Adrenal gland (tissue), 19 donors: ENCODE data around the gene UTF1. TPM values are rescaled to one million over a fixed set of nuclear protein-coding genes. Genes with fewer than 3 reads are reported as not detected.
A peak's percentile ranks its signal among the peaks of the same experiment; 100 is the strongest.

ENCODE experiments used
- DNase-seq, 7 donors: peaks; one replicate each; pipeline ENCODE4 v3.0.0-alpha.2; 2019 to 2020
- H3K27ac ChIP-seq, 5 donors: fragments of 200-600 bp; sonication (generic) in 4 of 5; 1 replicate in 3 of 5; 2 replicates in 2 of 5; pipeline versions ENCODE4 v1.5.1 to v1.8.0; 2016 to 2020; ENCODE audit warnings: mild to moderate bottlenecking in 1 of 5
- H3K27me3 ChIP-seq: fragments of 200-600 bp; 2 replicates; pipeline ENCODE4 v1.8.0; 2021
- H3K36me3 ChIP-seq, 2 donors: fragments of 200-600 bp; replicated peaks in 1 of 2; 1 replicate in 1 of 2; 2 replicates in 1 of 2; pipeline versions ENCODE4 v1.5.1 to v1.8.0; 2018 to 2022
- H3K4me1 ChIP-seq, 2 donors: fragments of 200-600 bp; replicated peaks in 1 of 2; 1 replicate in 1 of 2; 2 replicates in 1 of 2; pipeline versions ENCODE4 v1.5.1 to v1.8.0; 2018 to 2021
- H3K4me3 ChIP-seq, 4 donors: fragments of 200-600 bp; sonication (generic) in 3 of 4; one replicate each; pipeline ENCODE4 v1.5.1; 2016 to 2018
- H3K9me3 ChIP-seq, 3 donors: fragments of 200-600 bp; sonication (generic) in 1 of 3; replicated peaks in 1 of 3; 1 replicate in 2 of 3; 2 replicates in 1 of 3; pipeline versions ENCODE4 v1.5.1 to v1.8.0; 2016 to 2021
- POLR2A ChIP-seq, 2 donors: fragments of 450-650 bp; IDR thresholded peaks; one replicate each; pipeline ENCODE4 v1.6.1; 2017; ENCODE audit warnings: antibody characterized with exemption in 2 of 2, mild to moderate bottlenecking in 2 of 2, moderate library complexity in 1 of 2
- WGBS, 4 donors: extraction: QIAGEN DNeasy Blood & Tissue Kit in 2 of 4; methylation state at CpG; one replicate each; pipeline versions ENCODE4 v1.1.5 to v1.1.7; 2013 to 2017; 5-methylcytosine and 5-hydroxymethylcytosine counted together
- intact Hi-C, 2 donors: fragments of 100-400 bp; cut with DNase I; formaldehyde crosslinking; loops; one replicate each; pipeline versions ENCODE4 v1.14.1 to v1.15.0; 2022 to 2023
- long read RNA-seq, 10 donors: library from polyadenylated mRNA in 3 of 10; unstranded in 2 of 10; stranded (forward) in 1 of 10; transcript quantifications; one replicate each; pipeline ENCODE4 v2.0.0 and lab custom pipeline, GENCODE V29; 2021 to 2026
- polyA plus RNA-seq, 3 donors: library from polyadenylated mRNA; stranded (reverse); fragments of 200-250 nt in 2 of 3; fragments of 350-450 nt in 1 of 3; fragmentation: Illumina TruSeq in 1 of 3; extraction: RNeasy Lipid Tissue Mini Kit (QIAGEN cat#74804) in 1 of 3; gene quantifications; one replicate each; pipeline ENCODE4 v1.2.3, GENCODE V29; 2013 to 2014
- total RNA-seq, 9 donors: library from RNA; depleted of rRNA in 4 of 9; stranded (reverse); fragments of >200 nt in 4 of 9; fragments of 120-200 nt in 1 of 9; fragmentation: NEBNext Ultra II Directional in 1 of 9; extraction: Animal tissue kit (Norgen Biotek cat#: 25700) in 1 of 9; gene quantifications; one replicate each; pipeline versions ENCODE4 v1.1.0 to v1.2.4, GENCODE V29; 2013 to 2023
- TF ChIP-seq, protein P1 (sequence below), 6 experiments: fragments of 450-650 bp in 4 of 6; fragments of 200-600 bp in 2 of 6; sonication (generic) in 1 of 6; IDR thresholded peaks; 1 replicate in 5 of 6; 2 replicates in 1 of 6; pipeline versions ENCODE4 v1.5.1 to v1.8.0; 2016 to 2021; ENCODE audit warnings: antibody characterized with exemption in 6 of 6, mild to moderate bottlenecking in 2 of 6, moderate library complexity in 1 of 6
- donor health status: healthy with polysubstance abuse.
- donor health status: Bipolar disorder and iron deficiency.
- donor health status: DM: yes; HTN: yes; CAD: no.
- donor health status: DM: no; HTN: no; CAD: no.
- donor health status: DM: no; HTN: no; CAD: no.
- donor health status: DM: yes; HTN: yes; CAD: no.

Gene UTF1, protein sequence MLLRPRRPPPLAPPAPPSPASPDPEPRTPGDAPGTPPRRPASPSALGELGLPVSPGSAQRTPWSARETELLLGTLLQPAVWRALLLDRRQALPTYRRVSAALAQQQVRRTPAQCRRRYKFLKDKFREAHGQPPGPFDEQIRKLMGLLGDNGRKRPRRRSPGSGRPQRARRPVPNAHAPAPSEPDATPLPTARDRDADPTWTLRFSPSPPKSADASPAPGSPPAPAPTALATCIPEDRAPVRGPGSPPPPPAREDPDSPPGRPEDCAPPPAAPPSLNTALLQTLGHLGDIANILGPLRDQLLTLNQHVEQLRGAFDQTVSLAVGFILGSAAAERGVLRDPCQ
- total RNA-seq: under 1 TPM in 1 of 9 donors, not detected in 8; 0.19 TPM
- polyA plus RNA-seq: under 1 TPM in 1 of 3 donors, not detected in 2; 0.24 TPM
- long read RNA-seq, donor 1: 0 reads
- long read RNA-seq, donor 2: 0 reads
- long read RNA-seq, donor 3: 0 reads
- long read RNA-seq, donor 4: 0 reads
- long read RNA-seq, donor 5: 0 reads
- long read RNA-seq, donor 6: 0 reads
- long read RNA-seq, donor 7: 0 reads
- long read RNA-seq, donor 8: 0 reads
- long read RNA-seq, donor 9: 0 reads
- long read RNA-seq, donor 10: 0 reads

DNA sequence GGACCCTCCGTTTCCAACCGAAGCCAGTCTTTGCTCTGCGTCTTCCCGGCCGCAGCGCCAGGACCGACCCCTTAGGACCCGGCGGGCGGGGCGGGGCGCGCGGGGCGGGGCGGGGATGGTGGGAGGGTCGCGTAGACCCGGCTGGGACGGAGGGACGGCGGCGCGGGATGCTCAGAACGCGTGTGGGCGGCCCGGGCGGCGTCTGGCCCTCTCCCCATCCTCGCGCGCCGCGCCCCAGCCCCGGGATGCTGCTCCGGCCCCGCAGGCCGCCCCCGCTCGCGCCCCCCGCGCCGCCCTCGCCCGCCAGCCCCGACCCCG, at the start of gene UTF1:
Gene UTF1, plus strand, starts transcription at position 174 of the 318 bp plus-strand sequence. Its CDS starts 72 bp downstream, at position 246.
- Histone ChIP-seq H3K36me3 (no peaks in the 10 kb centered on the region), H3K4me3 (peak within 1 kb of the TSS in 1 of 4 donors; percentile 36), H3K9me3 (no peaks in the 10 kb centered on the region), H3K27me3 (peaks cover 59% of the 10 kb centered on the region), H3K27ac (no peak within 1 kb of the TSS), H3K4me1 (no peaks in the 10 kb centered on the region)
- DNase-seq: no peak
- TF ChIP-seq, protein P1, sequence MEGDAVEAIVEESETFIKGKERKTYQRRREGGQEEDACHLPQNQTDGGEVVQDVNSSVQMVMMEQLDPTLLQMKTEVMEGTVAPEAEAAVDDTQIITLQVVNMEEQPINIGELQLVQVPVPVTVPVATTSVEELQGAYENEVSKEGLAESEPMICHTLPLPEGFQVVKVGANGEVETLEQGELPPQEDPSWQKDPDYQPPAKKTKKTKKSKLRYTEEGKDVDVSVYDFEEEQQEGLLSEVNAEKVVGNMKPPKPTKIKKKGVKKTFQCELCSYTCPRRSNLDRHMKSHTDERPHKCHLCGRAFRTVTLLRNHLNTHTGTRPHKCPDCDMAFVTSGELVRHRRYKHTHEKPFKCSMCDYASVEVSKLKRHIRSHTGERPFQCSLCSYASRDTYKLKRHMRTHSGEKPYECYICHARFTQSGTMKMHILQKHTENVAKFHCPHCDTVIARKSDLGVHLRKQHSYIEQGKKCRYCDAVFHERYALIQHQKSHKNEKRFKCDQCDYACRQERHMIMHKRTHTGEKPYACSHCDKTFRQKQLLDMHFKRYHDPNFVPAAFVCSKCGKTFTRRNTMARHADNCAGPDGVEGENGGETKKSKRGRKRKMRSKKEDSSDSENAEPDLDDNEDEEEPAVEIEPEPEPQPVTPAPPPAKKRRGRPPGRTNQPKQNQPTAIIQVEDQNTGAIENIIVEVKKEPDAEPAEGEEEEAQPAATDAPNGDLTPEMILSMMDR (IDR thresholded peaks at IDR 0.05): no peak
- TF ChIP-seq POLR2A (IDR thresholded peaks at IDR 0.05): no peak
- intact Hi-C loops: loop anchor here in 1 of 2 donors (10.0 kb wide), 1 partner anchor 75 kb away; no protein-coding TSS in a partner anchor
- 2% methylated on average over 32 to 48 of the region's 49 CpGs; no CpG with 5 or more reads in 2 of the 4 donors for WGBS, 4 donors

DNA sequence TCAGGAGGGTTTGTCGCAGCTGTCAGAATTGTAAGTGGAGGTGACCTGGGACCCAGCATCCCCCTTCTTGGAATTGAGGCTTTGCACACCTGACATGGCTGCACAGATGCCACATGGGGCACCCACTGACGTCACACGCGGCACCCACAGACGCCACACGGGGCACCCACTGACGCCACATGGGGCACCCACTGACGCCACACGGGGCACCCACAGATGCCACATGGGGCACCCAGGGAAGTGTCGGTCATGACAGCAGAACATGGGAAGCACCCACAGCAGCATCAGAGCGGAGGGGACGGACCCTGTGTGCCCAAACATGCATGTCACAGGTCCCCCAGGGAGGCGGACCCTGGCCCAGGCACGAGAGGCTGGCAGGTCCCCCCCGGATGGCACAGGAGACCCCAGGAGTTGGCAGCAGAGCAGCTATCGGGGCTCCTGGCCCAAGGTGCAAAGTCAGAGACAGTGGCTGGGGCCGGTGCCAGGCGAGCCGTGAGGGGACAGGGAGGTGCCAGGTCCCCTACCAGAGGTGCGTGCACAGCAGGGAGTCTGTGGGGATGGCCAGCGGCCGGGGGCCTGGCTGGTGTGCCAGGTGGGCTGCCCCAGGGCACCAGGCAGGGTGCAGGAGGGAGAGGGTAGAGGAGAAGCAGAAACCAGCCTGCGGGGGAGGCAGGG, 48.9 kb upstream of the UTF1 start:
- no peaks in the 10 kb centered on the region for H3K36me3 ChIP-seq
- H3K4me3 ChIP-seq: no peak overlapping the region
- TF ChIP-seq POLR2A (IDR thresholded peaks at IDR 0.05): no peak
- TF ChIP-seq, protein P1 (IDR thresholded peaks at IDR 0.05): no peak
- no peaks in the 10 kb centered on the region for H3K4me1 ChIP-seq
- WGBS, 4 donors: 82 to 87% (median 85%) methylated on average over 18 to 23 of the region's 23 CpGs
- H3K27ac ChIP-seq: no peak overlapping the region
- no peak for DNase-seq
- no peaks in the 10 kb centered on the region for H3K27me3 ChIP-seq
- intact Hi-C loops: no loop called here
- H3K9me3 ChIP-seq: no peaks in the 10 kb centered on the region

DNA sequence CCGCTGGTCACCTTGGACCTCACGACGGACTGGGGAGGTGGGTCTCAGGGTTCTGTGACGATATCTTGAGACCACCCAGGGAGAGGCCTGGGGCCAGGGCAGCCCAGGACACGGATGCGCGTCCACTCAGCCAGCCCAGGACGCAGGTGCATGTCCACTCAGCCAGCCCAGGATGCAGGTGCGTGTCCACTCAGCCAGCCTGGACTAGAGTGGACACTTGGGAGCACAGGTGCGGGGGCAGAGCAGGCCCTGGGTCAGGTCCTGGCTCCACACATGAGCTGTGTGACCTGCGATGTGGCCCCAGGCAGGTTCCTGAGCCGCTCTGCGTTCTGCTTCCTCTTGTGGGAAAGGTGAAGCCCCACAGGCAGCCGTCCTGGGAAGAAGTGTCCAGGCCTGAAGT, 47.8 kb upstream of the UTF1 start:
- no peaks in the 10 kb centered on the region for H3K9me3 ChIP-seq
- H3K36me3 ChIP-seq: no peaks in the 10 kb centered on the region
- H3K27ac ChIP-seq: no peak overlapping the region
- H3K4me1 ChIP-seq: no peaks in the 10 kb centered on the region
- DNase-seq: no peak
- no peak overlapping the region for H3K4me3 ChIP-seq
- intact Hi-C loops: no loop called here
- H3K27me3 ChIP-seq: no peaks in the 10 kb centered on the region
- WGBS, 4 donors: 67 to 80% (median 73%) methylated on average over 2 to 14 of the region's 14 CpGs
- no peak for TF ChIP-seq POLR2A (IDR thresholded peaks at IDR 0.05)
- TF ChIP-seq, protein P1 (IDR thresholded peaks at IDR 0.05): no peak
